ENCODE results near the gene ZEB1. TPM values are rescaled to one million over a fixed set of nuclear protein-coding genes. Genes with fewer than 3 reads are reported as not detected.

The ZEB1 gene
- total and polyA plus RNA-seq, 10 of the 15 experiments (the other 5 are each of a cell fraction or from before 2014, with no cell fraction given), result 10.4 to 35.6 (median 24.5) TPM

- no peak for FAIRE-seq
- Histone ChIP-seq H3K4me1 (ENCODE audit: control insufficient read depth, insufficient read depth, low read length) (peaks cover 38% of the 10 kb centered on the region), H4K20me1 (ENCODE audit: control insufficient read depth, insufficient read depth) (no peaks in the 10 kb centered on the region), H3K79me2 (ENCODE audit: control insufficient read depth, insufficient read depth, low read length) (peaks cover 98% of the 10 kb centered on the region), H3K27me3 (replicated peaks in 1 of 2; ENCODE audit: control insufficient read depth in 2 of 2, insufficient read depth in 2 of 2, low read length in 1 of 2) (no peaks in the 10 kb centered on the region), H3K9me3 (replicated peaks; ENCODE audit: control insufficient read depth, insufficient read depth, low read length) (no peaks in the 10 kb centered on the region; the same call in 1 of the 3 replicates), H3K27ac (ENCODE audit: control insufficient read depth, insufficient read depth) (peak overlapping the region; percentile 58), H2AFZ (ENCODE audit: control insufficient read depth, low read depth, low read length) (no peak overlapping the region), H3K9ac (ENCODE audit: control insufficient read depth, insufficient read depth, low read length) (peak overlapping the region; percentile 22), H3K36me3 (ENCODE audit: control insufficient read depth in 2 of 2, insufficient read depth in 2 of 2, low read length in 1 of 2) (no peaks in the 10 kb centered on the region), H3K4me2 (ENCODE audit: control insufficient read depth, insufficient read depth) (peak overlapping the region; percentile 74), H3K4me3 (0 out of 2 replicates have a peak overlapping the region, but pooled peaks have one; percentile 51)
- ChIA-PET CTCF (interaction anchor here (0.6 kb wide), 1 partner anchor 274 kb away, joined by 3 read pairs; no protein-coding TSS in a partner anchor), POLR2A (interaction anchor here (0.6 kb wide), 1 partner anchor 265 kb away, joined by 3 read pairs; no protein-coding TSS in a partner anchor), SMC1A (ENCODE audit: uncharacterized antibody, unreplicated experiment) (interaction anchor here (0.6 to 11.3 kb wide), 6 partner anchors 5 to 166 kb away, joined by 3 to 94 read pairs (median 14); no protein-coding TSS in a partner anchor), RAD21 (ENCODE audit: unreplicated experiment) (interaction anchor here (0.7 to 2.6 kb wide), 3 partner anchors 23 to 37 kb away, joined by 3 to 10 read pairs (median 4); no protein-coding TSS in a partner anchor)
- BruUV-seq (replicated peaks), result no TSS peak
- TF ChIP-seq PAX5 (IDR thresholded peaks at IDR 0.05; ENCODE audit: borderline replicate concordance, low read depth, low read length), result no peak
- no peak for TF ChIP-seq BMI1 (IDR thresholded peaks at IDR 0.05; ENCODE audit: borderline replicate concordance)
- no peak for TF ChIP-seq RAD21 (IDR thresholded peaks at IDR 0.05; ENCODE audit: insufficient read depth, low read depth, low read length)
- no peak for TF ChIP-seq ASH2L (IDR thresholded peaks at IDR 0.05; ENCODE audit: borderline replicate concordance, low read depth)
- no peak for TF ChIP-seq BCL11A (IDR thresholded peaks at IDR 0.05; ENCODE audit: low read depth, low read length)
- TF ChIP-seq NR2C2 (IDR thresholded peaks at IDR 0.05; ENCODE audit: borderline replicate concordance, control insufficient read depth, insufficient read length, low read depth), result no peak
- TF ChIP-seq CUX1 (IDR thresholded peaks at IDR 0.05; ENCODE audit: insufficient replicate concordance, low read depth, low read length), result no peak
- TF ChIP-seq NFYB (IDR thresholded peaks at IDR 0.05; ENCODE audit: insufficient read depth, low read depth, low read length), result no peak
- TF ChIP-seq CHD4 (IDR thresholded peaks at IDR 0.05), result no peak
- TF ChIP-seq MTA3 (IDR thresholded peaks at IDR 0.05; ENCODE audit: borderline replicate concordance, low read length), result no peak
- TF ChIP-seq EED (IDR thresholded peaks at IDR 0.05; ENCODE audit: low read depth), result no peak
- no peak for TF ChIP-seq BCLAF1 (IDR thresholded peaks at IDR 0.05)
- TF ChIP-seq SPI1 (IDR thresholded peaks at IDR 0.05; ENCODE audit: borderline replicate concordance, insufficient read depth, low read depth, low read length), result no peak
- TF ChIP-seq ZSCAN29 (IDR thresholded peaks at IDR 0.05), result no peak
- no peak for TF ChIP-seq RFX5 (IDR thresholded peaks at IDR 0.05; ENCODE audit: low read depth, low read length)
- ATAC-seq, result peak; percentile 23; the same call in 2 of the 3 replicates
- intact Hi-C loops (cut with micrococcal nuclease; ENCODE audit: unreplicated experiment) (loop anchor here (5.0 kb wide), 1 partner anchor 35 kb away; no protein-coding TSS in a partner anchor), in situ Hi-C loops (cut with MboI) (no loop called here)
- DNase-seq (ENCODE audit: low read depth, low spot score), result no peak
These were observed 28.7 kb downstream of the ZEB1 start for GRCh38 chr10:31347705-31348104.
